Trophoblast cell (in vitro differentiated cells and primary cell): ENCODE measurements around the gene RNPC3.
"Not testable (repeated sequence)": the region's sequence is repeated elsewhere in the genome, so short reads cannot be mapped to it uniquely, and the experiment has no call there.

Experiments
- DNase-seq, 2 donors: peaks; one replicate each; pipeline ENCODE4 v3.0.0-alpha.2; 2016
- H2AFZ ChIP-seq: 2 replicates; pipeline ENCODE4 v1.6.1; 2013; ENCODE audit warnings: low read length, moderate library complexity, mild to moderate bottlenecking; ENCODE audit not compliant: insufficient read depth, poor library complexity
- H2AK5ac ChIP-seq: 2 replicates; pipeline ENCODE4 v1.6.1; 2013; ENCODE audit warnings: mild to moderate bottlenecking, low read length
- H2BK120ac ChIP-seq: 2 replicates; pipeline ENCODE4 v1.6.1; 2013; ENCODE audit warnings: low read length, mild to moderate bottlenecking, moderate library complexity; ENCODE audit not compliant: insufficient read depth, poor library complexity
- H2BK12ac ChIP-seq: 2 replicates; pipeline ENCODE4 v1.6.1; 2013; ENCODE audit warnings: mild to moderate bottlenecking, low read length, moderate library complexity
- H2BK5ac ChIP-seq: 2 replicates; pipeline ENCODE4 v1.6.1; 2013; ENCODE audit warnings: low read length, low read depth, moderate library complexity, mild to moderate bottlenecking; ENCODE audit not compliant: poor library complexity
- H3K14ac ChIP-seq: 2 replicates; pipeline ENCODE4 v1.6.1; 2013; ENCODE audit warnings: mild to moderate bottlenecking, low read length
- H3K18ac ChIP-seq: 2 replicates; pipeline ENCODE4 v1.6.1; 2013; ENCODE audit warnings: mild to moderate bottlenecking, low read length
- H3K23ac ChIP-seq: 2 replicates; pipeline ENCODE4 v1.6.1; 2013; ENCODE audit warnings: low read length
- H3K27ac ChIP-seq: 2 replicates; pipeline ENCODE4 v1.5.1; 2013; ENCODE audit warnings: low read depth, mild to moderate bottlenecking, inconsistent platforms, low read length, moderate library complexity
- H3K27me3 ChIP-seq: 2 replicates; pipeline ENCODE4 v1.6.1; 2013; ENCODE audit warnings: inconsistent platforms, mild to moderate bottlenecking, low read length, moderate library complexity; ENCODE audit not compliant: insufficient read depth
- H3K36me3 ChIP-seq, 2 experiments: 1 replicate in 1 of 2; 2 replicates in 1 of 2; pipeline ENCODE4 v1.6.1; 2013; ENCODE audit warnings: low read length in 2 of 2, mild to moderate bottlenecking in 2 of 2, moderate library complexity in 1 of 2; ENCODE audit not compliant: insufficient read depth in 2 of 2, control insufficient read depth in 1 of 2
- H3K4ac ChIP-seq: 2 replicates; pipeline ENCODE4 v1.6.1; 2013; ENCODE audit warnings: low read depth, mild to moderate bottlenecking, low read length, moderate library complexity
- H3K4me1 ChIP-seq, 2 experiments: 1 replicate in 1 of 2; 2 replicates in 1 of 2; pipeline ENCODE4 v1.6.1; 2013; ENCODE audit warnings: low read length in 2 of 2, mild to moderate bottlenecking in 2 of 2, moderate library complexity in 1 of 2; ENCODE audit not compliant: insufficient read depth in 2 of 2, control insufficient read depth in 1 of 2
- H3K4me2 ChIP-seq: 2 replicates; pipeline ENCODE4 v1.6.1; 2013; ENCODE audit warnings: inconsistent platforms, mild to moderate bottlenecking, low read length, moderate library complexity
- H3K4me3 ChIP-seq: 2 replicates; pipeline ENCODE4 v1.5.1; 2013; ENCODE audit warnings: mild to moderate bottlenecking, low read depth, low read length, inconsistent platforms
- H3K79me1 ChIP-seq: one replicate; pipeline ENCODE4 v1.6.1; 2013; ENCODE audit warnings: low read length
- H3K79me2 ChIP-seq: 2 replicates; pipeline ENCODE4 v1.6.1; 2013; ENCODE audit warnings: low read length, mild to moderate bottlenecking; ENCODE audit not compliant: control insufficient read depth, insufficient read depth, poor library complexity
- H3K9ac ChIP-seq: 2 replicates; pipeline ENCODE4 v1.6.1; 2013; ENCODE audit warnings: mild to moderate bottlenecking, low read length
- H3K9me3 ChIP-seq: 2 replicates; pipeline ENCODE4 v1.6.1; 2013; ENCODE audit warnings: low read depth, mild to moderate bottlenecking, control low read depth, inconsistent platforms, low read length; ENCODE audit not compliant: insufficient read depth
- H4K12ac ChIP-seq: 2 replicates; pipeline ENCODE4 v1.6.1; 2013; ENCODE audit warnings: low read depth, mild to moderate bottlenecking, low read length, moderate library complexity
- H4K8ac ChIP-seq: 2 replicates; pipeline ENCODE4 v1.6.1; 2013; ENCODE audit warnings: low read depth, mild to moderate bottlenecking, low read length, moderate library complexity
- H4K91ac ChIP-seq: one replicate; pipeline ENCODE4 v1.6.1; 2013; ENCODE audit warnings: low read depth, mild to moderate bottlenecking, low read length, moderate library complexity
- WGBS: extraction: QIAGEN DNeasy Blood & Tissue Kit; methylation state at CpG from one replicate; pipeline ENCODE4 v1.1.7; 2013; ENCODE audit warnings: missing lambda C conversion rate; ENCODE audit not compliant: insufficient read length, insufficient coverage; ENCODE audit errors: extremely low coverage; 5-methylcytosine and 5-hydroxymethylcytosine counted together

Gene RNPC3

DNA sequence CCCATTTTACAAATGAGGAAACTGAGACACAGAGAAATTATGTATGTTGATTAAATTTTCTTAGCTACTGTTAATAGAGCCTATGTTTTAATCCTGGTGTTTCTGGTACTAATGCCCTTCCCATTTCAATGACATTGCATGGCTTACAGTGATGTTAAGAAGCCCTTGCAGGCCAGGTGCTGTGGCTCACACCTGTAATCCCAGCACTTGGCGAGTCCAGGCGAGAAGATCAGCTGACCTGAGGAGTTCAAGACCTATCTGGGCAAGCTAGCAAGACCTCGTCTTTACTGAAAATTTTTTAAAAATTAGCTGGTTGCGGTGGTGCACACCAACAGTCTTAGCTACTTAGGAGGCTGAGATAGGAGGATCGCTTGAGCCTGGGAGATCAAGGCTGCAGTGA, 51.3 kb downstream of the RNPC3 start:
- H2BK12ac ChIP-seq, H4K12ac ChIP-seq, H3K9ac ChIP-seq, DNase-seq, H2AK5ac ChIP-seq, H3K4me1 ChIP-seq, H3K36me3 ChIP-seq, H3K27ac ChIP-seq, H4K8ac ChIP-seq, H3K14ac ChIP-seq, H3K4ac ChIP-seq, H2BK5ac ChIP-seq, H3K9me3 ChIP-seq, H3K79me1 ChIP-seq, H3K23ac ChIP-seq, H2AFZ ChIP-seq, H3K4me3 ChIP-seq, H3K27me3 ChIP-seq, H3K18ac ChIP-seq, H4K91ac ChIP-seq, H2BK120ac ChIP-seq, H3K4me2 ChIP-seq, H3K79me2 ChIP-seq: not testable (repeated sequence)
- no CpG with 5 or more reads among the region's 5 CpGs for WGBS

DNA sequence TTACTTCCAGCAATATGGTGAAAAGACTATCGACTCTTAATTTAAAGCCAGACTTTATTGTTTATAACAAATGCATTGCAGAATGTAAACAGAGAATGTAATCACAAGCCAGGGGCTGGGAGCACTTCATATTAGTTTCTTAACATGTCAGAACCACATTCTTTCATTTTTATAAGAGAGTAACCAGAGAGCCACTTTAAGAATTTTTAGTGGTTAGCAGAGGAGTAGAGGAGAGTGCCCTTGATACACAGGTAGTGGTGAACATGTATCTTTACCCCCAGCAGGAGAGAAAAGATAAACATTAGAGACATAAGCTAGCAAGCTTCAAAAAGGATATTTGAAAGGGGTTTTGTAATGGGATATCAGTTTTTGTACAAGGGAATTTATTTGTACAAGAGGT, 57.0 kb downstream of the RNPC3 start:
- no peak overlapping the region for H3K27ac ChIP-seq
- no peaks in the 10 kb centered on the region for H3K9me3 ChIP-seq
- H3K18ac ChIP-seq: no peak overlapping the region
- H3K36me3 ChIP-seq: no peaks in the 10 kb centered on the region
- no peak overlapping the region for H2AFZ ChIP-seq
- H3K79me2 ChIP-seq: no peaks in the 10 kb centered on the region
- no peaks in the 10 kb centered on the region for H3K79me1 ChIP-seq
- no peak overlapping the region for H4K8ac ChIP-seq
- no peak overlapping the region for H3K4me3 ChIP-seq
- H4K91ac ChIP-seq: no peak overlapping the region
- H2BK12ac ChIP-seq: no peak overlapping the region
- no peak overlapping the region for H2BK5ac ChIP-seq
- no peak overlapping the region for H3K23ac ChIP-seq
- no peaks in the 10 kb centered on the region for H3K4me1 ChIP-seq
- DNase-seq: no peak
- H2AK5ac ChIP-seq: no peak overlapping the region
- no peak overlapping the region for H2BK120ac ChIP-seq
- no peak overlapping the region for H4K12ac ChIP-seq
- no peaks in the 10 kb centered on the region for H3K27me3 ChIP-seq
- no peak overlapping the region for H3K4me2 ChIP-seq
- no peak overlapping the region for H3K14ac ChIP-seq
- no CpG with 5 or more reads among the region's 1 CpG for WGBS
- H3K4ac ChIP-seq: no peak overlapping the region
- no peak overlapping the region for H3K9ac ChIP-seq

DNA sequence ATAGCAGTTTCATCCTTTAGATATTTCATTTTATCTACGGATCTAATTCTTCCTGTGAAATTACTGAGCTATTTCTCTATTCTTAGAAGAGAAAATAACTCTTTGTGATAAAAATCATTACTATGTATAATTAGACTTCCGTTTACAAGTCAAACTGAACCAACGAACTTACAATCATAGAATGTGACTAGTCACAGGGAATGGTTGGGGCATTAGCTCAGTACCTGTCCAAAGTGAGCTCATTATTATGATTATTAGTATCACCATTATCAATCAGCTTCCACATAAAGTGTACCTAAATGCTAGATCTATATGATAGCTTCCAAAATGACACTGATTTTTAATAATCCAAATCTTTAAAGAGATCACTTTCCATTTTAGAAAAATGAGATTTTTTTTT, 58.4 kb downstream of the RNPC3 start:
- H2AFZ ChIP-seq: no peak overlapping the region
- H2BK120ac ChIP-seq: no peak overlapping the region
- no peaks in the 10 kb centered on the region for H3K79me2 ChIP-seq
- H2BK5ac ChIP-seq: no peak overlapping the region
- H3K18ac ChIP-seq: no peak overlapping the region
- H3K36me3 ChIP-seq: no peaks in the 10 kb centered on the region
- WGBS: no CpG with 5 or more reads among the region's 3 CpGs
- H2BK12ac ChIP-seq: no peak overlapping the region
- no peak overlapping the region for H3K23ac ChIP-seq
- H2AK5ac ChIP-seq: no peak overlapping the region
- H3K9ac ChIP-seq: no peak overlapping the region
- no peak overlapping the region for H3K4ac ChIP-seq
- H3K79me1 ChIP-seq: no peaks in the 10 kb centered on the region
- H4K91ac ChIP-seq: no peak overlapping the region
- no peak for DNase-seq
- H3K4me3 ChIP-seq: no peak overlapping the region
- no peak overlapping the region for H3K27ac ChIP-seq
- H3K4me1 ChIP-seq: no peaks in the 10 kb centered on the region
- no peak overlapping the region for H4K8ac ChIP-seq
- no peak overlapping the region for H3K4me2 ChIP-seq
- no peaks in the 10 kb centered on the region for H3K27me3 ChIP-seq
- no peak overlapping the region for H4K12ac ChIP-seq
- no peak overlapping the region for H3K14ac ChIP-seq
- H3K9me3 ChIP-seq: peaks cover 5% of the 10 kb centered on the region

DNA sequence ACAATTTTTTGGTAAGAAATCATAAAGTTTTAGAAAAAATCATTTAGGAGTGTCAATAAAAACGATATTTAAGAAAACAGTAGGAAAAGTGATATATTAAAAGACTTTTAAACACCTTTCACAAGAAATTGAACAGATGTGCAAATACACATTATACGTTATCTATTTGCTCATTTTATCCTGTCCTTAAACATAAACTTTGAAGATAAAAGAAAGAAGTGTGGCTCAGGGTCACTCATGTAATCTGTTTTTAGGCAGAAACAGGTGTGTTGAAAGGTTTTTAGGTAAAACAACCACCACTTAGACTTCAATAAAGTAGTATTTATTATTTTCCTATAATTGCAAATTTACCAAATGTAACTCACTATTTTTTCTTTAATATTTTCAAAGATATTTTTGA, 59.0 kb downstream of the RNPC3 start:
- Histone ChIP-seq H3K4ac (no peak overlapping the region), H2BK5ac (no peak overlapping the region), H3K27me3 (no peaks in the 10 kb centered on the region), H4K8ac (no peak overlapping the region), H4K12ac (no peak overlapping the region), H3K14ac (no peak overlapping the region), H2BK12ac (no peak overlapping the region), H3K9ac (no peak overlapping the region), H2AK5ac (no peak overlapping the region), H3K4me3 (no peak overlapping the region), H4K91ac (no peak overlapping the region), H3K4me2 (no peak overlapping the region), H3K27ac (no peak overlapping the region), H2AFZ (no peak overlapping the region), H3K79me1 (no peaks in the 10 kb centered on the region), H3K4me1 (no peaks in the 10 kb centered on the region), H3K23ac (no peak overlapping the region), H2BK120ac (no peak overlapping the region), H3K36me3 (no peaks in the 10 kb centered on the region), H3K18ac (no peak overlapping the region), H3K79me2 (no peaks in the 10 kb centered on the region), H3K9me3 (peaks cover 5% of the 10 kb centered on the region)
- no peak for DNase-seq
- no CpG with 5 or more reads among the region's 2 CpGs for WGBS
